HepG2 (cell line): ENCODE results near the gene SLC26A5.

ENCODE experiments used
- ATF3 ChIP-seq: sonication (generic); formaldehyde crosslinking; IDR thresholded peaks from 2 replicates; pipeline ENCODE4 v1.4.0; 2020; ENCODE audit warnings: missing genetic modification reagents
- CTCF ChIP-seq: sonication (generic); formaldehyde crosslinking; IDR thresholded peaks from 2 replicates; pipeline ENCODE4 v1.5.0; 2020; ENCODE audit warnings: mild to moderate bottlenecking, missing genetic modification reagents, moderate library complexity
- POLR2A ChIP-seq, 2 experiments: IDR thresholded peaks; 2 replicates each; pipeline ENCODE4 v1.6.1; 2011; ENCODE audit warnings: low read depth in 2 of 2, low read length in 2 of 2, mild to moderate bottlenecking in 1 of 2, moderate library complexity in 1 of 2; ENCODE audit not compliant: insufficient read depth in 1 of 2
- ZBTB21 ChIP-seq: sonication (generic); formaldehyde crosslinking; IDR thresholded peaks from 2 replicates; pipeline ENCODE4 v1.4.0; 2020; ENCODE audit warnings: missing genetic modification reagents
- ZNF274 ChIP-seq: sonication (generic); formaldehyde crosslinking; IDR thresholded peaks from 2 replicates; pipeline ENCODE4 v1.5.1; 2020; ENCODE audit warnings: mild to moderate bottlenecking, missing genetic modification reagents
- ZNF292 ChIP-seq: sonication (generic); formaldehyde crosslinking; IDR thresholded peaks from 2 replicates; pipeline ENCODE4 v1.8.1; 2022; ENCODE audit warnings: mild to moderate bottlenecking, low read depth, missing genetic modification reagents, borderline replicate concordance
- ZNF652 ChIP-seq: IDR thresholded peaks from 2 replicates; pipeline ENCODE4 v1.6.1; 2016; ENCODE audit warnings: low read depth, borderline replicate concordance

GRCh38 chr7:103388469-103389140 lies 57.4 kb downstream of the SLC26A5 start:
- TF ChIP-seq CTCF (CRISPR knock-in tag) (peak; percentile 39), ZNF292 (CRISPR knock-in tag) (peak; percentile 20; the same call in 1 of the 2 replicates), ZNF652 (CRISPR knock-in tag) (no peak), ZBTB21 (no peak), ATF3 (no peak), POLR2A (IDR thresholded peaks at IDR 0.05; ENCODE audit: insufficient read depth in 1 of 2, low read depth in 2 of 2, low read length in 2 of 2) (no peak), ZNF274 (CRISPR knock-in tag) (no peak)
